Left lung (tissue), 10 donors: ENCODE results near the gene POU6F2. TPM values are rescaled to one million over a fixed set of nuclear protein-coding genes. Genes with fewer than 3 reads are reported as not detected.

Experiments used
- ATAC-seq: fragments of 200-7000 bp; cut with Tn5 transposase; one replicate; pipeline ENCODE4 v1.9.1; 2020; ENCODE audit warnings: moderate library complexity
- DNase-seq, 4 donors: peaks; one replicate each; pipeline ENCODE4 v3.0.0-alpha.2; 2013 to 2020
- H3K27ac ChIP-seq, 2 donors: fragments of 200-600 bp; sonication (generic) in 1 of 2; one replicate each; pipeline versions ENCODE4 v1.5.0 to v1.8.0; 2020 to 2021
- H3K27me3 ChIP-seq, 2 donors: fragments of 200-600 bp; sonication (generic) in 1 of 2; one replicate each; pipeline versions ENCODE4 v1.5.0 to v1.8.0; 2020 to 2021
- H3K36me3 ChIP-seq, 2 donors: fragments of 200-600 bp; sonication (generic) in 1 of 2; one replicate each; pipeline versions ENCODE4 v1.5.0 to v1.8.0; 2020 to 2021
- H3K4me1 ChIP-seq, 2 donors: fragments of 200-600 bp; one replicate each; pipeline ENCODE4 v1.8.0; 2021
- H3K4me3 ChIP-seq, 2 donors: fragments of 200-600 bp; sonication (generic) in 1 of 2; one replicate each; pipeline versions ENCODE4 v1.5.0 to v1.8.0; 2020 to 2021; ENCODE audit warnings: mild to moderate bottlenecking in 1 of 2
- H3K9me3 ChIP-seq, 2 donors: fragments of 200-600 bp; sonication (generic) in 1 of 2; one replicate each; pipeline versions ENCODE4 v1.5.0 to v1.8.0; 2020 to 2021
- intact Hi-C, 2 donors: fragments of 100-400 bp; cut with DNase I; formaldehyde crosslinking; loops; one replicate each; pipeline versions ENCODE4 v1.11.2 to v1.14.2; 2022
- polyA plus RNA-seq, 6 donors: library from polyadenylated mRNA; unstranded; fragments of 120-200 nt; gene quantifications; one replicate each; pipeline ENCODE4 v1.2.1, GENCODE V29; 2013; ENCODE audit not compliant: insufficient read length in 6 of 6
- total RNA-seq, 2 donors: library from RNA; stranded (reverse); fragmentation: NEBNext Ultra II Directional; extraction: Animal tissue kit (Norgen Biotek cat#: 25700); gene quantifications; one replicate each; pipeline ENCODE4 v1.2.1, GENCODE V29; 2021
- TF ChIP-seq, protein P1 (sequence below), 2 donors: fragments of 200-600 bp; sonication (generic) in 1 of 2; IDR thresholded peaks; one replicate each; pipeline versions ENCODE4 v1.5.0 to v1.8.0; 2021; ENCODE audit warnings: antibody characterized with exemption in 2 of 2
- donor health status: DM: no; HTN: yes; CAD: no.
- donor health status: DM: no; HTN: no; CAD: no.

The POU6F2 gene
- total and polyA plus RNA-seq, 8 donors = 0.08 to 0.32 (median 0.18) TPM; not detected in 3

GRCh38 chr7:39468261-39468660 lies 490.6 kb downstream of the POU6F2 start:
- DNase-seq (no peak), ATAC-seq (no peak)
- intact Hi-C loops = loop anchor here in 1 of 2 donors (10.0 kb wide), 1 partner anchor 663 kb away; no protein-coding TSS in a partner anchor
- no peaks in the 10 kb centered on the region for H3K9me3 ChIP-seq
- no peak overlapping the region for H3K4me3 ChIP-seq
- no peaks in the 10 kb centered on the region for H3K36me3 ChIP-seq
- TF ChIP-seq, protein P1, sequence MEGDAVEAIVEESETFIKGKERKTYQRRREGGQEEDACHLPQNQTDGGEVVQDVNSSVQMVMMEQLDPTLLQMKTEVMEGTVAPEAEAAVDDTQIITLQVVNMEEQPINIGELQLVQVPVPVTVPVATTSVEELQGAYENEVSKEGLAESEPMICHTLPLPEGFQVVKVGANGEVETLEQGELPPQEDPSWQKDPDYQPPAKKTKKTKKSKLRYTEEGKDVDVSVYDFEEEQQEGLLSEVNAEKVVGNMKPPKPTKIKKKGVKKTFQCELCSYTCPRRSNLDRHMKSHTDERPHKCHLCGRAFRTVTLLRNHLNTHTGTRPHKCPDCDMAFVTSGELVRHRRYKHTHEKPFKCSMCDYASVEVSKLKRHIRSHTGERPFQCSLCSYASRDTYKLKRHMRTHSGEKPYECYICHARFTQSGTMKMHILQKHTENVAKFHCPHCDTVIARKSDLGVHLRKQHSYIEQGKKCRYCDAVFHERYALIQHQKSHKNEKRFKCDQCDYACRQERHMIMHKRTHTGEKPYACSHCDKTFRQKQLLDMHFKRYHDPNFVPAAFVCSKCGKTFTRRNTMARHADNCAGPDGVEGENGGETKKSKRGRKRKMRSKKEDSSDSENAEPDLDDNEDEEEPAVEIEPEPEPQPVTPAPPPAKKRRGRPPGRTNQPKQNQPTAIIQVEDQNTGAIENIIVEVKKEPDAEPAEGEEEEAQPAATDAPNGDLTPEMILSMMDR (IDR thresholded peaks at IDR 0.05) = no peak
- H3K4me1 ChIP-seq = no peaks in the 10 kb centered on the region
- no peaks in the 10 kb centered on the region for H3K27me3 ChIP-seq
- no peak overlapping the region for H3K27ac ChIP-seq

GRCh38 chr7:39468808-39469374 lies 491.2 kb downstream of the POU6F2 start:
- no peaks in the 10 kb centered on the region for H3K9me3 ChIP-seq
- H3K27me3 ChIP-seq = no peaks in the 10 kb centered on the region
- TF ChIP-seq, protein P1 (IDR thresholded peaks at IDR 0.05) = no peak
- DNase-seq (no peak), ATAC-seq (no peak)
- no peak overlapping the region for H3K4me3 ChIP-seq
- intact Hi-C loops = loop anchor here in 1 of 2 donors (10.0 kb wide), 1 partner anchor 664 kb away; no protein-coding TSS in a partner anchor
- no peak overlapping the region for H3K27ac ChIP-seq
- H3K36me3 ChIP-seq = no peaks in the 10 kb centered on the region
- no peaks in the 10 kb centered on the region for H3K4me1 ChIP-seq

DNA sequence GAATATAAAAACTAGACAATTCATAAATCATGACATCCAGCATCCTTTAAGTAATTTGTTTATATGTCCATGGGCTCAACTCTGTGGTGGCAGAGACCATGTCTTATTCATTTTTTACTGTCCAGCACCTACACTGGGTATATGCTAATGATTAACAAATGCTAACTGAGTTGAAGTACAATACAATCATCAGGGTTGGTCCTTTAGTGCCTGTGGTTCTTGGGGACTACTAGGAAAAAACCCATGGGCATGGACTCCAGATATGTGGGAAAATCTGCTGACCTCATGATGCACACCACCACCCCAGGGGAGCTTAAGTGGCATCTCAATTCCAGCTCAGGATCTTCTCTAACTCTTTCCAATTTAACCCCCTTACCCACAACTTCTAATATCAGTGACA lies 503.2 kb downstream of the POU6F2 start:
- no peak overlapping the region for H3K4me3 ChIP-seq
- ATAC-seq = no peak
- TF ChIP-seq, protein P1 (IDR thresholded peaks at IDR 0.05) = no peak
- H3K4me1 ChIP-seq = no peaks in the 10 kb centered on the region
- intact Hi-C loops = no loop called here
- H3K36me3 ChIP-seq = no peaks in the 10 kb centered on the region
- H3K27me3 ChIP-seq = no peaks in the 10 kb centered on the region
- peaks cover 0 to 5% of the 10 kb centered on the region in 2 donors for H3K9me3 ChIP-seq
- no peak overlapping the region for H3K27ac ChIP-seq
- DNase-seq = no peak

DNA sequence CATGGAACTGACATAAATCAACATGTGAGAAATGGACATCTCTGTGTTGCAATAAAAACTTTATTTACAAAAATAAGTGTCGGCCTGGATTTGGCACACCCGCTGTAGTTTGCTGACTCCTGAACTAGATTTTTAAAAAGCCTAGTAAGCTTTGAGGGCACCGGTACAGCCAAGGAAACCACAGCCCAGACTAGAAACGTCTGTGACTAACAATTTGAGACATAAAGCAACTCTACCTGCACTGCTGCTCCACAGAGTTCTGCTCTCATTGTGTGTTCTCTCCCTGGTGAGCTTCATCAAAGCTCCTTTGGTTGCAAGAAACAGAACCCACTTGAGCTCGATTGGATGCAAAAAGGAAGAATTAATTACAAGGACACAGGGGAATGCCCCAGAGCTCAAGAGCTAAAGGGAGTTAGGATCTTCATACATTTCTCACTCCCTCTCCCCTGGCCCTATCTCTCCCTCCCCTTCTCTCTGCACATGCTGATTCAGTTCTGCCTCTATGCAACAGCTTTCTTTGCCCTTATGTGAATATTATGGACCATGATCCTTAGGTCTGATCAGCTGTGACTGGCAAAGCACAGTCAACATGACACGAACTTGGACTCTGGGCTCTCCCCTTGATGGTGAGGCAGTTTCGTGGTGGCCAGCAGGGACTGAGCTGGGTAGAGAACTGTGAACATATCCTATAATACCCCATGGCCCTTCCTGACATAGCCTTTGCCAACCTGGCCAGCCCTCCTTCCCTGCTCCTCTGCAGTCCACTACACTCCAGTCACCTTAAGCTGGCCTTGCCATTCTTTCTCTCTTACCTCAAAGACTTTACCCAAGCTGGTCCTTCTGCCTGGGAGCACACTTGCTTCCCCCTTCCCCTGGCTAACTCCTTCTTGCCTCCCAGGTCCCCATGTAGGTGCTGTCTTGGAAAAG lies 511.0 kb downstream of the POU6F2 start:
- Histone ChIP-seq H3K4me3 (no peak overlapping the region), H3K4me1 (no peaks in the 10 kb centered on the region), H3K36me3 (no peaks in the 10 kb centered on the region), H3K27ac (no peak overlapping the region), H3K27me3 (no peaks in the 10 kb centered on the region), H3K9me3 (no peaks in the 10 kb centered on the region)
- no peak for ATAC-seq
- intact Hi-C loops = no loop called here
- DNase-seq = no peak
- TF ChIP-seq, protein P1 (IDR thresholded peaks at IDR 0.05) = no peak

GRCh38 chr7:39490296-39490695 lies 512.6 kb downstream of the POU6F2 start:
- Histone ChIP-seq H3K27ac (no peak overlapping the region), H3K36me3 (no peaks in the 10 kb centered on the region), H3K4me3 (no peak overlapping the region), H3K4me1 (no peaks in the 10 kb centered on the region), H3K27me3 (no peaks in the 10 kb centered on the region), H3K9me3 (no peaks in the 10 kb centered on the region)
- ATAC-seq (no peak), DNase-seq (no peak)
- TF ChIP-seq, protein P1 (IDR thresholded peaks at IDR 0.05) = no peak
- intact Hi-C loops = no loop called here
